ENCODE data around the gene TUBGCP6. TPM values are rescaled to one million over a fixed set of nuclear protein-coding genes. Genes with fewer than 3 reads are reported as not detected.

The TUBGCP6 gene
- total RNA-seq, 1 experiment from 2014 or later, result 38.6 TPM

DNA sequence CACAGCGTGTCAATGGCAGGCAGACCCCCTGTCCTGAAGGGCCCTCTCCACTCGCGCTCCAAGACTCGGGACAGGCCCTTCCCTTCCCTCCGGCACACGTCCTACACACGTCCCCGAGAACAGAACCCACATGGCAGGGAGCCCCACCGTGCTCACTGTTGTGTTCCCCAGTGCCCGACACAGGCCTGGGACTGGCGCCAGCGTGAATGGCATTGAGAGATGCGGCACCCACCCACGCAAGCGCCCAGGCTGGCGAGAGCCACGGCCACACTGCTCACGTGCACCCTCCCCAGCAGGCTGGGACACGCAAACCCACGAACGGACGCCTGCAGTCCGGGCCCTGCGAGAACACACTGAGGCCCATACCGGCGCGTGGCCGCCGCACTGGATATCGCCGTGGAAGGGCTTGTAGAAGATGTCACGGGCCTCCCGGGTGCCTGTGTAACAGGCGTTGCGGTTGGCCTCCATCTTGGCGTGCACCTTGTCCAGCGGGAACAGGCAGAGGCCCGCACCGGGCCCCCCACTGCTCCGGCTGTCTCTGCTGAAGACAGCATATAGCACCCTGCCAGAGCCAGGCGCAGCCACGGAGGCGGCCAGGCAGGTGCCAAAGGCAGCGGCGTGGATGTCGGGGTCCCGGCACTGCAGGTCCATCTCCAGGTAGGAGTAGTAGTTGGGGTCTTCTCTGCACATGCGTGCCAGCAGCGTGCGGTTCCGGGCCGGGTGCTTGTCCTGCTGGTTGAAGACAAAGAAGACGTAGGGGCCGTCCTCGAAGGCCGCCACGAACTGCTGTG, 44.5 kb upstream of the TUBGCP6 start:
- ATAC-seq (no peak), DNase-seq (ENCODE audit: low read depth, low spot score) (no peak)
- ChIA-PET CTCF (no interaction called here), POLR2A (no interaction called here), RAD21 (ENCODE audit: low non-redundant PET in 1 of 2, low total read pairs in 2 of 2, uncharacterized antibody in 2 of 2, unreplicated experiment in 2 of 2) (no interaction called here)
- no peak overlapping the region for H3K4me2 ChIP-seq (ENCODE audit: low read length)
- peak overlapping the region; percentile 33; the same call in 1 of the 2 replicates for H3K27ac ChIP-seq (ENCODE audit: low read depth, low read length)
- BruUV-seq (replicated peaks), result no TSS peak
- TF ChIP-seq EZH2 (IDR thresholded peaks at IDR 0.05) (no peak), YY1 (IDR thresholded peaks at IDR 0.05; ENCODE audit: extremely low read depth, insufficient replicate concordance, low read depth, low read length) (no peak), RAD21 (IDR thresholded peaks at IDR 0.05; ENCODE audit: low read depth) (no peak), CEBPB (IDR thresholded peaks at IDR 0.05; ENCODE audit: low read depth) (no peak), CTCF (IDR thresholded peaks at IDR 0.05 in 2 of 3, conservative IDR thresholded peaks at IDR 0.05 in 1 of 3; ENCODE audit: borderline replicate concordance in 1 of 3, insufficient read depth in 1 of 3, low read depth in 2 of 3, low read length in 2 of 3) (no peak), SRF (IDR thresholded peaks at IDR 0.05; ENCODE audit: low read depth) (no peak), SIN3A (IDR thresholded peaks at IDR 0.05; ENCODE audit: low read depth) (no peak), TCF7L2 (IDR thresholded peaks at IDR 0.05; ENCODE audit: borderline replicate concordance, extremely low read depth, insufficient read depth, insufficient read length) (no peak), ZBTB33 (IDR thresholded peaks at IDR 0.05; ENCODE audit: extremely low read depth, insufficient replicate concordance, low read length) (no peak), SP1 (IDR thresholded peaks at IDR 0.05; ENCODE audit: low read depth) (no peak), POLR2A (IDR thresholded peaks at IDR 0.05; ENCODE audit: borderline replicate concordance, extremely low read depth, insufficient read depth, insufficient read length) (no peak), ZNF274 (IDR thresholded peaks at IDR 0.05; ENCODE audit: low read depth, low read length) (no peak), ELF1 (IDR thresholded peaks at IDR 0.05; ENCODE audit: borderline replicate concordance, low read depth) (no peak), EGR1 (IDR thresholded peaks at IDR 0.05; ENCODE audit: low read depth) (no peak), ZFX (IDR thresholded peaks at IDR 0.05) (no peak), MAX (IDR thresholded peaks at IDR 0.05) (no peak), EZH2phosphoT487 (IDR thresholded peaks at IDR 0.05; ENCODE audit: borderline replicate concordance) (no peak), FOSL1 (IDR thresholded peaks at IDR 0.05; ENCODE audit: low read depth) (no peak)
- TF ChIP-seq, protein P1, sequence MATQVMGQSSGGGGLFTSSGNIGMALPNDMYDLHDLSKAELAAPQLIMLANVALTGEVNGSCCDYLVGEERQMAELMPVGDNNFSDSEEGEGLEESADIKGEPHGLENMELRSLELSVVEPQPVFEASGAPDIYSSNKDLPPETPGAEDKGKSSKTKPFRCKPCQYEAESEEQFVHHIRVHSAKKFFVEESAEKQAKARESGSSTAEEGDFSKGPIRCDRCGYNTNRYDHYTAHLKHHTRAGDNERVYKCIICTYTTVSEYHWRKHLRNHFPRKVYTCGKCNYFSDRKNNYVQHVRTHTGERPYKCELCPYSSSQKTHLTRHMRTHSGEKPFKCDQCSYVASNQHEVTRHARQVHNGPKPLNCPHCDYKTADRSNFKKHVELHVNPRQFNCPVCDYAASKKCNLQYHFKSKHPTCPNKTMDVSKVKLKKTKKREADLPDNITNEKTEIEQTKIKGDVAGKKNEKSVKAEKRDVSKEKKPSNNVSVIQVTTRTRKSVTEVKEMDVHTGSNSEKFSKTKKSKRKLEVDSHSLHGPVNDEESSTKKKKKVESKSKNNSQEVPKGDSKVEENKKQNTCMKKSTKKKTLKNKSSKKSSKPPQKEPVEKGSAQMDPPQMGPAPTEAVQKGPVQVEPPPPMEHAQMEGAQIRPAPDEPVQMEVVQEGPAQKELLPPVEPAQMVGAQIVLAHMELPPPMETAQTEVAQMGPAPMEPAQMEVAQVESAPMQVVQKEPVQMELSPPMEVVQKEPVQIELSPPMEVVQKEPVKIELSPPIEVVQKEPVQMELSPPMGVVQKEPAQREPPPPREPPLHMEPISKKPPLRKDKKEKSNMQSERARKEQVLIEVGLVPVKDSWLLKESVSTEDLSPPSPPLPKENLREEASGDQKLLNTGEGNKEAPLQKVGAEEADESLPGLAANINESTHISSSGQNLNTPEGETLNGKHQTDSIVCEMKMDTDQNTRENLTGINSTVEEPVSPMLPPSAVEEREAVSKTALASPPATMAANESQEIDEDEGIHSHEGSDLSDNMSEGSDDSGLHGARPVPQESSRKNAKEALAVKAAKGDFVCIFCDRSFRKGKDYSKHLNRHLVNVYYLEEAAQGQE (IDR thresholded peaks at IDR 0.05; ENCODE audit: low read depth), result no peak
- TF ChIP-seq, protein P2, sequence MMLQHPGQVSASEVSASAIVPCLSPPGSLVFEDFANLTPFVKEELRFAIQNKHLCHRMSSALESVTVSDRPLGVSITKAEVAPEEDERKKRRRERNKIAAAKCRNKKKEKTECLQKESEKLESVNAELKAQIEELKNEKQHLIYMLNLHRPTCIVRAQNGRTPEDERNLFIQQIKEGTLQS (IDR thresholded peaks at IDR 0.05), result no peak
- H3K9me3 ChIP-seq (ENCODE audit: control insufficient read depth in 1 of 2, insufficient read depth in 1 of 2, low read depth in 1 of 2, low read length in 2 of 2), result no peaks in the 10 kb centered on the region
- peaks cover 76% of the 10 kb centered on the region for H3K79me2 ChIP-seq (ENCODE audit: insufficient read depth, low read length)
- H3K4me1 ChIP-seq (ENCODE audit: control insufficient read depth in 1 of 2, insufficient read depth in 2 of 2, low read length in 2 of 2), result peaks cover 19 to 22% of the 10 kb centered on the region in 2 experiments
- H3K4me3 ChIP-seq (replicated peaks in 1 of 2; ENCODE audit: low read depth in 1 of 2, low read length in 2 of 2), result no peak overlapping the region
- no peak overlapping the region for H3K9ac ChIP-seq (ENCODE audit: low read length)
- no peaks in the 10 kb centered on the region for H3K9me2 ChIP-seq (ENCODE audit: insufficient read depth)
- no peak overlapping the region for H2AFZ ChIP-seq (ENCODE audit: low read depth, low read length, poor library complexity, severe bottlenecking)
- no peaks in the 10 kb centered on the region for H3K27me3 ChIP-seq (ENCODE audit: insufficient read depth, low read length)
- H4K20me1 ChIP-seq (ENCODE audit: insufficient read depth), result no peaks in the 10 kb centered on the region
- peaks cover 18 to 53% of the 10 kb centered on the region in 2 experiments; a peak in 3 of 4 replicates for H3K36me3 ChIP-seq (ENCODE audit: control insufficient read depth in 1 of 2, insufficient read depth in 2 of 2, low read length in 2 of 2)
- intact Hi-C loops (cut with micrococcal nuclease), result no loop called here

All from HCT116 (cell line).